Ishikawa (cell line): Measurements from ENCODE around the gene EIF1AD.

Source experiments
- CEBPB ChIP-seq: IDR thresholded peaks from 2 replicates; pipeline ENCODE4 v1.6.1; 2012
- EP300 ChIP-seq: IDR thresholded peaks from 2 replicates; pipeline ENCODE4 v1.6.1; 2012; ENCODE audit warnings: borderline replicate concordance
- RAD21 ChIP-seq: IDR thresholded peaks from 2 replicates; pipeline ENCODE4 v1.6.1; 2012; ENCODE audit warnings: low read depth
- REST ChIP-seq: IDR thresholded peaks from 2 replicates; pipeline ENCODE4 v1.6.1; 2012; ENCODE audit warnings: low read depth, mild to moderate bottlenecking
- TF ChIP-seq, protein P1 (sequence below): IDR thresholded peaks from 2 replicates; pipeline ENCODE4 v1.6.1; 2012

- TF ChIP-seq REST (no peak), RAD21 (no peak), CEBPB (no peak), EP300 (no peak)
- TF ChIP-seq, protein P1, sequence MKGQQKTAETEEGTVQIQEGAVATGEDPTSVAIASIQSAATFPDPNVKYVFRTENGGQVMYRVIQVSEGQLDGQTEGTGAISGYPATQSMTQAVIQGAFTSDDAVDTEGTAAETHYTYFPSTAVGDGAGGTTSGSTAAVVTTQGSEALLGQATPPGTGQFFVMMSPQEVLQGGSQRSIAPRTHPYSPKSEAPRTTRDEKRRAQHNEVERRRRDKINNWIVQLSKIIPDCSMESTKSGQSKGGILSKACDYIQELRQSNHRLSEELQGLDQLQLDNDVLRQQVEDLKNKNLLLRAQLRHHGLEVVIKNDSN: no peak
These were observed 37.1 kb downstream of the EIF1AD start for GRCh38 chr11:65964906-65965305.
